GM03348 (cell line): ENCODE data around the gene LIPT2.

ENCODE experiments used
- DNase-seq: peaks from one replicate; pipeline ENCODE4 v3.0.0; 2012; ENCODE audit warnings: low spot score

The LIPT2 gene

GRCh38 chr11:74466916-74467885 is 26.3 kb downstream of the LIPT2 start, which contains the start of gene KCNE3:
Gene KCNE3 (minus strand): TSS chr11:74467549. CDS start chr11:74457563, 9,986 bp downstream.
- peak; percentile 60 for DNase-seq

GRCh38 chr11:74465291-74465708 is 28.2 kb downstream of the LIPT2 start:
- DNase-seq, result no peak

GRCh38 chr11:74464746-74465145 is 28.8 kb downstream of the LIPT2 start:
- DNase-seq, result no peak

GRCh38 chr11:74463216-74463615 is 30.3 kb downstream of the LIPT2 start:
- DNase-seq, result no peak

GRCh38 chr11:74462631-74463030 is 30.9 kb downstream of the LIPT2 start:
- DNase-seq, result no peak

GRCh38 chr11:74462009-74462408 is 31.5 kb downstream of the LIPT2 start:
- DNase-seq, result peak; percentile 63

GRCh38 chr11:74460481-74461154 is 32.9 kb downstream of the LIPT2 start:
- peak; percentile 58 for DNase-seq

GRCh38 chr11:74460065-74460464 is 33.5 kb downstream of the LIPT2 start:
- DNase-seq, result no peak

- no peak for DNase-seq
Measured at GRCh38 chr11:74459584-74459983, 33.9 kb downstream of the LIPT2 start.

- DNase-seq, result no peak
Measured at GRCh38 chr11:74457356-74457755, 36.2 kb downstream of the LIPT2 start.

- peak; percentile 75 for DNase-seq
Measured at GRCh38 chr11:74453373-74453975, 40.0 kb downstream of the LIPT2 start.

- no peak for DNase-seq
Measured at GRCh38 chr11:74452366-74452765, 41.2 kb downstream of the LIPT2 start.

GRCh38 chr11:74450318-74450717 is 43.2 kb downstream of the LIPT2 start:
- no peak for DNase-seq

- peak; percentile 85 for DNase-seq
Measured at GRCh38 chr11:74449369-74449931, 44.1 kb downstream of the LIPT2 start.

- no peak for DNase-seq
Measured at GRCh38 chr11:74447720-74448119, 45.8 kb downstream of the LIPT2 start.

- DNase-seq, result no peak
Measured at GRCh38 chr11:74446532-74446938, 47.0 kb downstream of the LIPT2 start.

GRCh38 chr11:74444173-74444826 is 49.2 kb downstream of the LIPT2 start:
- no peak for DNase-seq

GRCh38 chr11:74443071-74443864 is 50.3 kb downstream of the LIPT2 start:
- DNase-seq, result no peak

- DNase-seq, result no peak
Measured at GRCh38 chr11:74442636-74443035, 50.9 kb downstream of the LIPT2 start.
